DMS53 treated with DMSO at 0.1 percent for 48 hours (cell line): Measurements from ENCODE around the gene TP73.

ENCODE experiments used
- DNase-seq: peaks from one replicate; lab custom pipeline; 2025; ENCODE audit not compliant: unreplicated experiment; lab: John Stamatoyannopoulos, UW

TP73 gene

DNA sequence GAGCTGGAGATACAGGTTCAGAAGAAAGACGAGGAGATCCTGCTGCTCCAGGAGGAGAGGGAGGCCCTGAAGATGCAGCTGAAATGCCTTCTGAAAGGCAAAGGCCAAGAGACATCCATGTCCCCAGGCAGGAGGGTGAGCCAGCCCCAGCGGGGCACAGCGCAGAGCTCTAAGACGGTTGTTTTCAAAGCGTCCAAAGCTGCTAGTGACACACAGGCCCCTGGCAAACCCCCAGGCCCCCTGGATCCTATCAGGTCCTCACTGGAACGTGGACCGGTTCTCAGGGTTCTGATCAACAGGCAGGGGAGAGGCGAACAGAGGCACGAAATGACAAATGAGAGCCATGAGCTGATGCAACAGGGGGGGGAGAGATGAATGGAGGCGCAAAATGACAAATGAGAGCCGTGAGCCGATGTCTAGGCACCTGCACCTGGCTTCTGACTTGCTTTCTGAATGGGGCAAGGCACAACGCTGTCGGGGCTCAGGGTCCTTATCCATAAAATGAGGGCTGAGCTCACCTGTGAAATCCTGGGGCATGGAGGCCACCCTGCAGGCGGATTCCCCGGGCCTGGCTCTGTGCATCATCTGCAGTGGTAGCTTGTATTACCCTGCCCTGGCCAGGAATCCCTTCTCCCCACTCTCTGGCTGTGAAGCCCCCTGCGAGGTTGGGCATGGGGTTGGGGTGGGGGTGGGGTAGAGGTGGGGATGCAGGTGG, 109.1 kb downstream of the TP73 start:
- DNase-seq, result no peak

GRCh38 chr1:3762151-3762872, 110.0 kb downstream of the TP73 start:
- DNase-seq, result no peak

DNA sequence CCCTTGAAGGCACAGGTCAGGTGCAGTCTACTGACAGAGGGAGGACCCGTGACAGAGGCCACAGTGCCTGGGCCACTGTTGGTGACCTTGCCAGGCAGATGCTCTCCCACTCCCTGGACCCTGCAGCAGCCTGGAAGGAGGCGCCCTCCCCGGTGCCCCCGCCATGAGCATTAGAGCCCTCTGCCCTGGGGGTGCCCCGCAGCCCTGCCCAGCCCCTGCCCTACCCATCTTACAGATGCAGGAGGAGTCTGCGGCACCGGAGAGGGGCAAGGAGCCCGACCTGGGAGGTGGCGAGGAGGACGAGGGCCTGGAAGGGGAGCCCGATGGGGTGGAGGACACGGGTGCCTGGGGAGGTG, 110.5 kb downstream of the TP73 start:
- no peak for DNase-seq

- no peak for DNase-seq
Observed at GRCh38 chr1:3763351-3764125, 111.2 kb downstream of the TP73 start.

GRCh38 chr1:3767328-3767925, 115.1 kb downstream of the TP73 start:
- DNase-seq, result no peak

- DNase-seq, result no peak
Observed at GRCh38 chr1:3768811-3769390, 116.6 kb downstream of the TP73 start.

- DNase-seq, result no peak
Observed at GRCh38 chr1:3770047-3770765, 117.9 kb downstream of the TP73 start.

- no peak for DNase-seq
Observed at GRCh38 chr1:3771108-3772026, 119.1 kb downstream of the TP73 start.

DNA sequence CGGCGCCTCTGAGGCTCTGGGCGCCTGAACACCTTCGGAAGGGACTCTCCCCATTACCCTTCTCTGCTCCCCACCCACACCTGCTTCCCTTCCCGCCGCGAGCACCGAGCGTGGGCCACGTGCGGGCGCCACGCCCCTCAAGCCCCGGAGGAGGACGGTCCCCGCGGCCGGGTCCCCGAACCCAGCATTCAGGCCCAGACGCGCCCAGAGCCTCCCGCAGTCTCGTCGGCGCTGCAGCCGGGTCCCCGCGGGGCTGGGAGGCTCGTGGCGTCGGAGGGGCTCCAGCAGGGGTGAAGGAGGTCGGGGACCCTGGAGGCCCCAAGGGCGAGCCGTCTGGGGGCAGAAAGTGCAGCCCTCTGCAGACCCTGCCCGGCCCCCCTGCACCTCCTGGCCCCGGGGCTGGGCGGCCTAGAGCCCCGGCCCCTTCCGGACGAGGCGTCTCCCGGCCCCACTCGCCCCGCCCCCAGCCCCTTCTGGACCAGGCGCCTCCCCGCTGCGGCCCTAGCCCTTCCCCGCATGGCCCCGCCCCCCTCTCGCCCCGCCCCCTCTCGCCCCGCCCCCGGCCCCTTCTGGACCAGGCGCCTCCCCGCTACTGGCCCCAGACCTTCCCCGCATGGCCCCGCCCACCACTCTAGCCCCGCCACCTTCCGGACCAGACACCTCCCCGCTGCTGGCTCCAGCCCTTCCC, 119.9 kb downstream of the TP73 start:
- DNase-seq, result peak; percentile 58

DNA sequence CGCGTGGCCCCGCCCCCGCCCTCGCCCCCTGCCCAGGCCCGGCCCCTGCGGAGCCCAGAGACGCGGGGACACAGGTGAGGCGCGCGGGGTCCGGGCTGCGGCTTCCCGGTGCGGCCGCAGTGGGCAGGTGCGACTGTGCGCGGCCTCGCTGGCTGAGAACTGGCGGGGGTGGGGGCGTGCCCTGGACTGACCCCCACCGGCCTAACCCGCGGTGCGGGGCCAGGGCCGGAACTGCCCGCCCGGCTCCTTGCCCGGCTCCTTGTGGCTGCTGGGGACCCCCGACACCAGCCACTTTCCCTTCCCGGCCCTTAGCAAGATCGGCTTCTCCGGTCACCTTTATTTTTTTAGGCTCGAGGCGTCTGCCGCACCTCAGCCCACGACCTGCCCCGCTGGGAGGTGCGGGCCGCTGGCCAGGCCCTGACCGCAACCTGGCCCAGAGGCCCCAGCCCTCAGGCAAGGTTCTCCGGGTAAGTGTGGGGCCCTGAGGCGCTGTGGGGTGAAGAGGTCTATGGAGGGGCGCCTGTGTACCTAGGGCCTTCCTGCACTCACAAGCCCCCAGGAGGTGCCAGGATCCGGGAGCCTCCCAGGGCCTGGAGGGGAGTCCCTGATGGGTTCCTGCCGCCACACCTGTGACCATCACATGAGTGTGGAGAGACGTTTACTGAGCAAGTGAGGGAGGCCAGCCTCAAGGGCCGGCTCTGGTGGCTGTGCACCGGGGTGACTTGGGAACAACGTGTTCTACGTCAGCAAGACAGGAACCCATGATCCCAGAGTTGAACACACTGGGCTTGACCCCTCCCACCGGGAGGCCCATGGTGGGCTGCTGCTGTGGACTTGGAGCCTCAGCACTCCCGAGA, 120.6 kb downstream of the TP73 start, which contains the start of gene SMIM1:
Gene SMIM1 (plus strand): TSS at position 35 of the 857 bp plus-strand sequence. CDS start 2,625 bp downstream, outside the sequence.
- DNase-seq, result no peak

GRCh38 chr1:3773572-3774275, 121.4 kb downstream of the TP73 start:
- no peak for DNase-seq

GRCh38 chr1:3774276-3774945, 122.1 kb downstream of the TP73 start:
- DNase-seq, result no peak

DNA sequence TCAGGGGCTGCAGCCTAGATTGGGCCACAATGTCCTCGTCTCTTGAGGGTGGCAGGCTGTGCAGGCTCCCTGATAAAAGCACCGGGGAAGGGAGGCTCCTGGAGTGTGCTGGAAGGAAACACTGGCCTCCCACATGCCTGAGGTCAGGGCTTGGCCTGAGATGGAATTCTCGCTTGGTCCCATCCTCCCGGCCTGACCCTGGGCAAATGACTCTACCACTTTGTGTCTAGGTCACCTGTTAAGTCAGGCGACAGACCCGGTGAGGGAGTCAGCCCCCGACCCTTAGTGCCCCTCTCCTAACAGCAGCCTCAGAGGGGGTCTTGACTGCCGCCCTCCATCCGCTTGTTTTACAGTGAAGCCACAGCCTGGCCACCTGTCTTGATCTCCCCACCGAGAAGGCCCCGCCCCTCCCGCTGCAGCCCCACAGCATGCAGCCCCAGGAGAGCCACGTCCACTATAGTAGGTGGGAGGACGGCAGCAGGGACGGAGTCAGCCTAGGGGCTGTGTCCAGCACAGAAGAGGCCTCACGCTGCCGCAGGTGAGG, 122.7 kb downstream of the TP73 start:
- no peak for DNase-seq

- peak; percentile 88 for DNase-seq
Observed at GRCh38 chr1:3775490-3776230, 123.3 kb downstream of the TP73 start.

DNA sequence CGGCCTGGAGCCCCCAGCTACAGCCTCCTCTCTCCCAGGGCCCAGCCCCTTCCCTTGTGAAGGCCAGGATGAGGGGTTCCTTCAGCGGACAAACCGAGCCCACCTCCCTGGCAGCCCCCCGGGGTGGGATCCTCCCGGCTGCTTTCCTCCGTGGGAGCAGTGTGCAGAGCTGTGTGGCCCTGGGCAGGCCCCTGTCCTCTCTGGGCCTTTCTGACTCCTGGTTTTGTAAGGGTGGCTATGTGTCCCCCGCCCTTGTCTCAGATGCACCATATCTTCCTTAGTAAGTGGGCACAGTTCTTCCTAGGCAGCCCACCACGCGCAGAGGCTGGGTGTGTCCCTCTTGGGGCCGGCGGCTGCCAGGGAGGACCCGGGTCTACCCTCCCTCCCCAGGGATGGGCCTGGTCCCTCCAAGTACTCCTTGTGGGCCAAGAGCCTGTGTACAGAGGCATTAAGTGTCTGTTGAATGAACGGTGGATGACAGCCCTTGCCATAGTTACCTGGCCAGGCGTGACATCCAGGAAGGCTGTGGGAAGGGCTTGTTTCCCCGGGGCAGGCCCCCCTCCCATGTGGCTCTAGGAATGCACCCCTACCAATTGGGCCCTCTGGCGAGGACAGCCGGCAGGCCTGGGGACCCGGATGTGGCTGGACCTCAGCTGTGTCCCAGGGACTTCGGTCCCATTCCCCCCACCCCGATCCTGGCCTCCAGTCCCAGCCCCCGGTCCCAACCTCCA, 124.1 kb downstream of the TP73 start:
- peak; percentile 65 for DNase-seq
